ENCODE measurements around the gene SCCPDH.
"Not testable (repeated sequence)": the region's sequence is repeated elsewhere in the genome, so short reads cannot be mapped to it uniquely, and the experiment has no call there.

SCCPDH gene, protein sequence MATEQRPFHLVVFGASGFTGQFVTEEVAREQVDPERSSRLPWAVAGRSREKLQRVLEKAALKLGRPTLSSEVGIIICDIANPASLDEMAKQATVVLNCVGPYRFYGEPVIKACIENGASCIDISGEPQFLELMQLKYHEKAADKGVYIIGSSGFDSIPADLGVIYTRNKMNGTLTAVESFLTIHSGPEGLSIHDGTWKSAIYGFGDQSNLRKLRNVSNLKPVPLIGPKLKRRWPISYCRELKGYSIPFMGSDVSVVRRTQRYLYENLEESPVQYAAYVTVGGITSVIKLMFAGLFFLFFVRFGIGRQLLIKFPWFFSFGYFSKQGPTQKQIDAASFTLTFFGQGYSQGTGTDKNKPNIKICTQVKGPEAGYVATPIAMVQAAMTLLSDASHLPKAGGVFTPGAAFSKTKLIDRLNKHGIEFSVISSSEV

DNA sequence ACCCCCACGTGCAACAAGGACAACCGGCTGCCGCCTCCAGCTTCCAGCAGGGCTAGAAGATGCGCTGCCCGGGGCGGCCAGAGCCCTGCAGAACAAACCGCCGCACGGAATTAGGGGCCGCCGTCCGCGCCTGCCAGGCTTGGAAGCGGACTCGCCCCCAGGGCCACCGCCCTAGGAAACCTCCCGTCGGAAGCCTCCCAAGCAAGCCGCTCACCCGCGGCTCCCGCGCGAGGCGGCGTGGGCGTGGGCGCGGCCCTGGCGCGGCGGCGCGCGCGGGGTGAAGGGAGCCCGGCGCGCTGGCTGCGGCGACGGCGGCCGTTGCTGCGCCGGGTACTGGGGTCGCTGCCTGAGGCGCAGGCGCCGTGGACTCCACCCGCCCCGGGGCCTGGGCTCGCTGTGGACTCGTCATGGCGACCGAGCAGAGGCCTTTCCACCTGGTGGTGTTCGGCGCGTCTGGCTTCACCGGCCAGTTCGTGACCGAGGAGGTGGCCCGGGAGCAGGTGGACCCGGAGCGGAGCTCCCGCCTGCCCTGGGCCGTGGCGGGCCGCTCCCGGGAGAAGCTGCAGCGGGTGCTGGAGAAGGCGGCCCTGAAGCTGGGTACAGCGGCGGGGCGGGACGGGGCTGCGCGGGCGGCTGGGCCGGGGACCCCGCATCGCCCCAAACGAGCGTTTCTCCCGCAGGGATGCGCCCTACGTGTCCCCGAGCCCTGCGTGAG, at the start of gene SCCPDH:
TSS of gene SCCPDH (plus strand) at position 394 of the 715 bp plus-strand sequence. CDS start at position 408, 14 bp downstream.
- peak; percentile 13 for DNase-seq

DNA sequence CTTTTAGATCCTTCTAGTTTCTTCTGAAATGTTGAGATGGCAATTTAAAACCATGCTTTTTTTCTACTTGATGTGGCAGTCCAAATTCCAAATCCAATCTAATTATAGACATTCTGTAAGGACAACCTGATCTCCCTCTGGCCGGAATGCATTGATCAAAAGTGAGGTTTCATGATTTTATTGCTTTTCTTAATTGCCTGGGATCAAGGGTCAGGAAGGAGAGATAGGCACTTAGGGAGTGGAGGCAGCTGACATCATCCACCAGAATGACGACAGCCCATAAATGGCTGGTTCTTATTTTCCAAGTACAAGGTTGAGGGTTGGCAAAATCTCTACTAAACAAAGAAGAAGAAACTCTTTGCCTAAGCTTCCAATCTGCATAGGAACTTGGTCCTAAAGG, 46.4 kb upstream of the SCCPDH start:
- DNase-seq: no peak

DNA sequence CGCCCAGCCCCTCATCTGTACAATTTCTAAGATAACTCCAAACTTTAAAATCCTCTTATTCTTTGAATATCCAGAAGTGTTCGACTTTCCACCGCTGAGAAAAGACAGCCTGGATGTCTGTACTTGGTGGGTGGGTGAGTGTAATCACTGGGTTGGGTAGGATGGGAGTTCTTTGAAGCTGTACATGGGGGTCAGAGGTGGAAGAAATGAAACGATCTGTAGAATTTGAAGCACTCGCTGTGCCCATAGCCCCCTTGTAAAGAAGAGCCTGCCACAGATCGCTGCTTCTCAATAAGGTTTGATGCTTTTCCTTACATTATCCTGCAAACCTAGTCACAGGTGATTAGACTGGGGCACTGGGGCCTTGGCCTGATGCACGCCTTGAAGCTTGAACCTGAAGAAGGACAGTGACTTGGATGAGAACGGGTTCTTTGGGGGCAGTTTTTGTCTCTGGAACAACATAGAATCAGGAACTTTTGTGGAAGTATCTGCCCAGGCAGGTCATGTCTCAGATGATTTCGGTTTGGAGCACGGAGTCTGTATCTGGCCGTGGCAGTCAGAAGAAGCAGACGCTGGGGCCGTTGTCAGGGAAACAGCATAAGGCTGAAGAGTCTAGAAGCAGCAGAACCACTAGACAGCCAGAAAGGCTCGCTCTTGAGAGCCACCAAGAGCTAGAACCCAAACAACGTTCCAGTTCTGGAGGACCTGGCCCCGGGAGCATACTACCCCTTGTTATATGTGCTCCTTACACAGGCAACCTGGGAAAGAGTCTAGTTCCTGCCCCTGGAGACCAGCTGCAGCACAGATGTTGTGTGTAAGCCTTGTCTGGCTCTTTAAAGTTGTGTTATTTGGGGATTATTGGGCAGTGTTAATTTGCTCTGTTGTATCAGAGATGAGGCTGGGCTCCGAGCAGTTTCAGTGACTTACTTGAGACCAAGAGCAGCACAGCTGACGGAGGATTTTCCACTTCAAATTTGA, 45.1 kb upstream of the SCCPDH start:
- DNase-seq: no peak

DNA sequence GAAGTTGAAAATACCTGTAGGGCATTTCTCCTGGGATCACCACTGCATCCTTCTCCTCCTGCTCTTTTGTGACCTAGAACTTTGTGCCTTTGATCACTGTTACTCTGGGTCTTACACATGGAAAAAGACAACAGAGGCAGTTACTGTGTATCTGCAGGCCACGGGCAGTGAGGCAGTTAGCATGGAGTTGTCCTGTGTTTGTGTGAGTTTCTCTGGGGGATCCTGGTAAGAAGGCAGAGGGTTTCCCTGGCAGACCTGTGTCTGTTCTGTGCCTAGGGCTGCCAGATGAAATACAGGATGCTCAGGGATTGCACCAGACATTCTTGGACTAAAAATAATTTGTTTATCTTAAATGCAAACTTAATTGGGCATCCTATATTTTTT, 44.4 kb upstream of the SCCPDH start:
- no peak for DNase-seq

DNA sequence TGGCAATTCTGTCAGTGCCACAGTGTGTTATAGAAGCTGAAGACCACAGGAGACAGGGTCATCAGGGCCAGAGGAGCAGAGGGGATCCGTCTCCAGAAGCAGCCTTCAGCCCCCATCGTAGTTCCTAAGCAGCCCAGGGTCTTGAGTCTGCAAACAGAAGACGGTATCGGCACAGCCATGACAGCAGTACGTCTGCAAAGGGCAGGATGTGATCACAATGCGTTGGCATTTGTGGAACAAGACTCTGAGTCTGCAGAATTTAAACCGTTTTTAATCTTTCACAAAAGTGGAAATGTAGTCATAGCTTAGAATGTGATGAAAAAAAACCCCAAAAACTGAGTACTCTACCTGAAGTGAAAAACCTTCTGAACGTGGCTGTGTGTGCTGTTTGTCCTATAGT, 44.0 kb upstream of the SCCPDH start:
- DNase-seq: no peak

DNA sequence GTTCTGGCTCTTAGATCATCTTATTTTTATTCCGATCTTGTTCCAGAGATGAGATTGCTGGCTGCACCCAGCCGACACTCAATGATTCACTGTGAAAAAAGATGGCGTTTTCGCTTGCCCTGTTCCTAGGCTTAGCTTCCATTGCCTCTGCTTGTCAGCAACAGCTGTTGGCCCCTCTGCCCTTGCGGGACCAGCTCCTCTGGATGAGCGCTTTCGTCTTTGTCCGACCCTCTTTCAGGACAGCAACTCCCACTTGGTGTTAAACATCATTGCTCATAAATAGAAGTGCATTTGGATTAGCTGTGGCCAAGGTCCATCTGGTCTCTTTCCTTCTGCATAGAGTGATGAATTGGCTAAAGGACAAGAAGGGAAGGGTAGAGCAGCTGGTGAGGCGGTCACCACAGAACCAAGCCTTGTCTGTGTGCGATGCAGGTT, 43.5 kb upstream of the SCCPDH start:
- DNase-seq: no peak

DNA sequence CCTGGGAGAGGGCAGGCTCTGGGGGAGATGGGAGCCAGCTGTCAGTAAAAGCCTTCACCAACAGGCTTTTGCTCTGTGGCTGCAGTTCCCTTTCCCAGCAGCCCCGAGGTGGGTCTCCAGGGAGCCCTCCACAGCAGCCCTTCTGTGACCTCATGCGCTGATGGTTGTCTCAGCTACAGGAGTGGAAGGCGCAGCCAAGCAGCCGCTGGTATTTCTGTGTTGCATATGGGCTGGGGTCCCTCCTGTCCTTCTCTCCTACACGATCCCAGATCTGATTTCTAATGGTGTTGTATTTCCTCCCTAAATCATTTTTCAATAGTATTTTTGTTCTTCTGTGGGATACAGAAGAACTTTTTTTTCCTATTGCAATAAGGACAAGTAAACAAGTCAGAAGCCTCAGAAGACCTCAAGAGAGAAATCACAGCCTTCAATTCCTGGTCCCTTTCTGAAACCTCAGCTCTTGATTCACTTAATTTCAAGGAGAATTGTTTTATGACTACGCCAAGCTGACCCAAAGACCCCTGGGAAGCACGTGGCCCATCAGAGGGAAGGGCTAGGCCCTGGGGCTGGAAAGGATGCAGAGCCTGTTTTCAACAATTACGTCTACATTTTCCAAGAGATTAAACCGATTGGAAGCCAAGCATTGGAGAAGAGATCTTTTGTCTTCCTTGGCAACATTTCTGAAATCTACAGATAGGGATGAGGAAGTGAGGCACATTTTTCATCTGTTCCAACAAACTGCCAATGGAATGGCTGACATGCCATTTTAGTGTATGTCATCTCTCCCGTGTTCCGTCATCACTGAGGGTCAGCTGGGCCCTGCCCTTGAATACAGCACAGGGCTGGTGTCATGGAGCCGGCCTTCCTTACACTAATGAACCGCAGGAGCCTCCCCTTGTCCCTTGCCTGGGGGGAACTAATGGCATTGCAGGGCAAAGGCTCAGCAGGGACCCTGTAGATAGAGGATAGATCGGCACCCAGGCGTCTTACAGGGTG, 42.0 kb upstream of the SCCPDH start:
- DNase-seq: no peak

DNA sequence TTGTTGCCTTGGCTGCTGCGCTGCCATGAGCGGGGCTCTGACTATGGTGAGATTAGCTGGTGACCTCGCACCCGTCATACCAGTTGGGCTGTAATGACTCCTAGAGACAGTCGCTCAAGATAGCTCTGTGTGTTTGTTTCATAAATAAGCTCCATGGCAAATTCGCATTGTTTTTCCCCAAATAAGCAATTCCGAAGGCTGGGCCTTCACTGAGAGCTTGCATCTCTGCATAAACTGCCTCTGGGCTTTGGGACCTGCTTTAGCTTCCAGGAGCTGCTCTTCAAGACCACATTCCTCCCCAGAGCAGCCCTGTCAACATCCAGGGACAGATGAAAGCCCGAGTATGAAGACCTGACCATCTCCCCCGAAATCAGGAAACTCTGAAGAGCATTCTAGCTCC, 40.7 kb upstream of the SCCPDH start:
- no peak for DNase-seq

DNA sequence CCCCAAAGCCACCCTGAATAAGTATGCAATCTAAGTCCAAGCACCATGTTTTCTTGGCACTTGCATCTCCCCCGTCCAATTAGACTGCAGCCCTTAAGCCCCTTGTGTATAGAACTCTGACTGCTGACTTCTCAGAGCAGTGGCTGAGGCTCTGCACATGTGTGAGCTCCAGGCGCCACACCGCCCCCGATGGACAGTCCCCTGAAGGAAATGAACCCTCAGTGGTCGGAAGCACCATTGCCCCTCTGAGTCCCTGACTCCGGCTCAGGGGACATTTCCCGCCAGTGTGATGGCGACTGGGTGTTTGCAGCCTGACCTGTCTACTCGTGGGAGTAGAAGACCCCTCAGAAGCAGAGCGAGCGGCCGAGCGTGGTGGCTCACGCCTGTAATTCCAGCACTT, 37.2 kb upstream of the SCCPDH start:
- no peak for DNase-seq

DNA sequence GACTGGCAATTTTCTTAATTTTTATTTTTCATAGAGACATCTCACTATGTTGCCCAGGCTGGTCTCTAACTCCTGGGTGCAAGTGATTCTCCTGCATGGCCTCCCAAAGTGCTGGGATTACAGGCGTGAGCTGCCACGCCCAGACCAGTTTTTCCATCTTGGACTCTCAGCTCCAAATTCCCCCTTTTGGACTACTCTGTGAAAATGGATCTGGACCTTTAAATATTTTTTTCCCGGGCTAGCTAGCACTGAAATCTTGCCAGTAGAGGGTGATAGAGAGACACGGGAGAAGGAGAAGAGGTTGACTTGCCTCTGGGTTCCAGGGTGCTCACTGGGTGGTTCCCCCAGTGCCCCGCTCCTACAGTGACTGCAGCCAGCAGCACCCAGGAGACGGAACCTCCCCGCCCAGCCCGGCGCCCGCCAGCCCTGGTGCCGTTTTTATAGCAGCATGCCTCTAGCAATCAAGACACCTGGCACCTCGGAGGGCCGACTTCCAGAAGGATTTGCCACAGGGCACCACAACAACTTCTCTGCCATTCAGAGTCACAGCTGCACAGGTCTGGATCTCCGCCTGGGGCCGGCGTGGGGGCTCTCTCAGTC, 34.7 kb upstream of the SCCPDH start:
- DNase-seq: peak; percentile 40

DNA sequence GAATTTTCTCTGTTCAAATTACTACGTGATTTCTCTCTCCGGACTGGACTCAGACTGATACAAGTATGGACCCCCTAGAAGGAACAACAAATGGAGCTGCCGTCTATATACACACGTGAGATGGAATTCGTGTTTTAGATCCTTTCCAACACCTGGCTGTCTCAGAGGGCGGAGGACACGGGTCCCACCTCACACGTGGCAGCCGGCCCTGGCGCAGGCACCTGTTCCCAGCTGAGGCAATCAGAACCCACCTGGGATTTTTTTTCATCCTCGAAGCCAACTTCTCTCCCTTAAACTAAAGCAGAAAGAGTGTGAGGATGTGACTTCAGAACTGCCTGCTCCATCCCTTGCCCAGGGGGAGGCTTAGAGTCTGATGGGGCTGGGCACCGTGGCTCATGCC, 34.1 kb upstream of the SCCPDH start:
- DNase-seq: no peak

DNA sequence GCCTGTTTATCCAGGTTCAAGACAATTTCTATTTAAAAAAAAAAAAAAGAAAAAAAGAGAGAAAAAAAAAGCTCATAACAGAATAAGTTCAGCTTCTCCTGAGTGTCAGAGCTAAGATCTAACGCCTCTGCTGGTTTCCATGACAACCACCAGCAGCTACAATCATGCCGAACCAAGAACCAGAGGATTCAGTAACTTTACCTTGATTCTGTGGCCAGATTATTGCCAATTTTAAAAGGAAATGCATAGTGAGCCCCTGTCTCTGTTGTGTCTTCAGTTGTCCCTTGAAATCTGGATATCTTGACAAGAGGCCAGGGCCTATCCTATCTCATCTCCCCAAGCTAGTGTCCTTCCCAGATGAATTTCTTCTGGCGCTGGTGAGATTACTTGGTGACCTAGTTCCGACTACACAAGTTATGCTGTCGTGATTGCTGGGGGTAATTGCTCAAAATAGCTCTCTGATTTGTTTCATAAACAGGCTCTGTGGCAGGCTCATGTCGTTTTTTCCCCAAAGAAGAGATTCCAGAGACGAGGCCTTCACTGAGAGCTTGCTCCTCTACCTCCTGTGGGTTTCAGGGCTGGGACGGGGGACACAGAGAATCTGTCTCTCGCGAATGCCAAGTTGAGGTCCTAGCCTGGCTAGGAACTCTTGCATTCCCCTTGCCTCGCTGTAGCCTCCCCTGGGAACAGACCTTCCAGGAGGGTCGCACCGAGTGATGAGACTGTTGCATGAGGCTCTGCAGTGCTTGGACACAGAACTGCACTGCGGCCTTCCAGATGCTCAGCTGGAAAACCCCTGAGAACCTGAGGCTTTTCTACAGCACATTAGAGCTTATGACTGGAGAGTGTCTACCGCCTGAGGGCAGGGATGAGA, 32.4 kb upstream of the SCCPDH start:
- no peak for DNase-seq

DNA sequence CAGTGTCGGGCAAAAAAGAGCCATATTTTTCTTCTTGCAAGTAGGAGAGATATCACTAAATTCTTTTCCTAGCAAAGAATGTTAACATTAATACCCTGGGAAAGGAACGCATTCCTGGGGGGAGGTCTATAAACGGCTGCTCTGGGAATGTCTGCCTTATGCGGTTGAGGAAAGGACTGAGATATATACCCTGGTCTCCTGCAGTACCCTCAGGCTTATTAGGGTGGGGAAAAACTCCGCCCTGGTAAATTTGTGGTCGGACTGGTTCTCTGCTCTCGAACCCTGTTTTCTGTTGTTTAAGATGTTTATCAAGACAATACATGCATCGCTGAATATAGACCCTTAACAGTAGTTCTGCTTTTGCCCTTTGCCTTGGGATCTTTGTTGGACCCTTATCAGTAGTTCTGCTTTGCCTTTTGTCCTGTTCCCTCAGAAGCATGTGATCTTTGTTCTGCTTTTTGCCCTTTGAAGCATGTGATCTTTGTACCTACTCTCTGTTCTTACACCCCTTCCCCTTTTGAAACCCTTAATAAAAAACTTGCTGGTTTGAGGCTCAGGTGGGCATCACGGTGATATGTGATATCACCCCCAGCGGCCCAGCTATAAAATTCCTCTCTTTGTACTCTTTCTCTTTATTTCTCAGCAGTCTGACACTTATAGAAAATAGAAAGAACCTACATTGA, 29.9 kb upstream of the SCCPDH start:
- DNase-seq: not testable (repeated sequence)

DNA sequence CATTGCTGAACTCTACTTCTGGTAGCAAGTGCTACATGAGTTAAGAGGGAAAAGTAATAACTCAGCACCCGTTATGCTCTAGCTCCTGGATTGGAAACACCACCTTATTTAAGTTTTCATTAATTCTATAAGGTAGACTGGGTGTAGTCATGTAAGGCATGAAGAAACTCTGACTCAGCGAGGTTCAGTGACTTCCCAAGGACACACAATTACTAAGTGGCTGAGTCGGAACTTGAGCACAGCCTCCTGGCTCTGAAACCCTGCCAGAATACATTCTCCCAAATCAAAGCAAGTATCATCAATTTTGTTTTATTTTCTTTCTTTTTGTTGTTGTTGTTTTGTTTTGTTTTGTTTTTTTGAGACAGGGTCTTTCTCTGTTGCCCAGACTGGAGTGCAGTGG, 29.1 kb upstream of the SCCPDH start:
- no peak for DNase-seq

DNA sequence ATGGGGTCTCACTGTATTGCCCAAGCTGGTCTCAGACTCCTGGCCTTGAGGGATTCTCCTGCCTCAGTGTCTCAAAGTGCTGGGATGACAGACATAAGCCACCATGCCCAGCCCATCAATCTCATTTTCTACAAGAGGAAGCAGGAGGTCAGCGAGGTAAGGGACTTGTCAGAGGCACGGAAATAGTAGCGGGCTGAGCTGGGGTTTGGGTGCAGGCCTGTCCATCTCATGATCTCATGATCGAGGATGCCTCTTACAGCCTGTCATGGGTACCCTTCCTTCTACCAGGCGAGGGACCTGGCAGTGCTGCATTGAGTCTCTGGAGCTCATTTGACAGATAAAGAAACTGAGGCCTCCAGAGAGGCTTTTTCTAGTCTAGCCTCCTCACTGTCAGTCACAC, 28.5 kb upstream of the SCCPDH start:
- no peak for DNase-seq

DNA sequence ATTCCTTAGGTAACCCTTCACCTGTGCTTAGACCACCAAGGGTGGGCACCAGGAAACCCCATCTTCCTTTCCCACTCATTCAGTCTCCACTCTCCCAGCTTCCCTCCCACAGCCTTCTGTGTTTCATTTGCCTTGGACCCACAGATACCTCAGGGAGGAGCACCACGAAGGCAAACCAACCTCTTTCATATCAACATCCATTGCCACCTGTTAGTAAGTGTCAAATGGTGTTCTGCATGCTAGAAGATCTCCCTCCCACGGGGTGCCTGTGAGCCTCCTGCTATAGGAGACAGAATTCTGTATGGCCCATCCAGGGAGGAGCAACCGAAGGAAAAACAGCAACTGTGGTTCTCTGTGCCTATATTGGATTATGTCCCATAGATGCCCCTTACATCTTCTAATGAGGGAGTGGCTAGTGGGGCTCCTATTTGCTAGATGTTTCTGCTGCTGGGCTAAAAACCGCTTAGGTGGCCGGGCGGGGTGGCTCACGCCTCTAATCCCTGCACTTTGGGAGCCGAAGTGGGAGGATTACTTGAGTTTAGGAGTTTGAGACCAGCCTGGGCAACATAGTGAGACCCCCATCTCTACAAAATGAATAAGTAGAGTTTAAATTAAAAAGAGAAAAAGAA, 25.6 kb upstream of the SCCPDH start:
- no peak for DNase-seq

DNA sequence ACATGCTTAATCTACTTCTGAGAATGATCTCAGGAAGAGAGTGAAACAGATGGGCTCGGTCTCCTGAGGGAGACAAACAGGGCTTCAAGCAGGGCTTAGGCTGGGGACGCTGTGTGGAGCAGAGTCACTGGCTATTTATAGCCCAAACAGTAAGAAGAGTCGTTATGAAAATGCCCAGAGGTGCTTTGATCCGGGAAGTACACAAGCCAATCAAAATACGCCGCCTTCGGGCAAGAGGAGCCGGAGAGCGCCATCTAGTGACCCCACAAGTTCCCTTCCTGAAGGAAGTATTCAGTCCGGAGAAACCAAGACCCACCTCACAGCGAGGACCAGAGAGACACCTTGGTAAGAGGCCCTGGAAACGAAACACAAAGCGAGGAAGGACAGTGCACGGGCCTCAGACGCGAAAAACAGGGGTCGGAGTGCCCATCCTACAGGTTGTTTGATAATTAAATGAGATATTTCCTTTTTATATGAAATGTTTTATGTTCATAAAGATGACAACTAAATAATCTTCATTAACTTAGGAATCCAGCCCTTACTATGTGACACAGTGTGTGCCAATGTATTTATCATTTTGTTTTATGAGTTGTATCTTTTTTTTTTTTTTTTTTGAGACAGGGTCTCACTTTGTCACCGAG, 25.0 kb upstream of the SCCPDH start:
- DNase-seq: peak; percentile 82

DNA sequence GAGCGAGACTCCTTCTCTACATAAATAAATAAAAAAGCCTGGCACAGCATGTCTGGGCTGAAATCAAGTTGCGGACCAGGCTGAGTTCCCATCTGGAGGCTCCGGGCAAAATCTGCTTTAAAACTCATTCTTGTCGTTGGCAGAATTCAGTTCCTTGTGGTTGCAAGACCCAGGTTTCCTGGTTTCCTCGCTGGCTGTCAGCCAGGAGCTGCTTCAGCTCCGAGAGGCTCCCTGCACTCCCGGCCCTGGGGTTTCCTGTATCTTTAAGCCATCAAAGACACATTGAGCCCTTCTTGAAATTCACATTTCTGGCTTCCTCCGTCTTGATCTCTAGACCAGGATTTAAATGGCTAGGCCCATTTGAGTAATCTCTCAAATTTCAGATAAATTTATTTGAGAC, 20.6 kb upstream of the SCCPDH start:
- no peak for DNase-seq

DNA sequence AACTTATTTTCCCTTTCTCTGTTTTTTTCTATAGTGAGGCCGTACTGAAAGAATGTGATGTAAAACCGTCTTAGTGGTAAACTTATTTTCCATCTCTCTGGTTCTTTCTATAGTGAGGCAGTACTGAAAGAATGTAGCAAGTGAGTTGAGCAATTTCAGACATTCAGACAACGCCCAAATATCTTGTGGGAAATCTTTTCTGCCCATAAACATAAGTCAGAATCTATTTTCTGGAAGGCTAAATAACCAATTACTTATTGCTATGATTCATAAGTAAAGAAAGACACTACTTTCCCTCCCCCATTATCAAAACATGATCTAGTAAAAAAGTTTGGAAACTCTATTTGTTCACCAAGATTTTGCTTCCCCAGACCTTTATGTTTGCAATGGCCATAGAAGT, 18.8 kb upstream of the SCCPDH start:
- no peak for DNase-seq
